ENCODE data around the gene MBD3L5. TPM values are rescaled to one million over a fixed set of nuclear protein-coding genes. Genes with fewer than 3 reads are reported as not detected.
"Not testable (repeated sequence)": the region's sequence is repeated elsewhere in the genome, so short reads cannot be mapped to it uniquely, and the experiment has no call there.

The MBD3L5 gene
- total RNA-seq, 1 donor from 2014 or later, result not detected

GRCh38 chr19:7059977-7060376 lies 29.6 kb downstream of the MBD3L5 start:
- not testable (repeated sequence) for H3K4me3 Mint-ChIP-seq (ENCODE audit: low read depth); H3K27ac Mint-ChIP-seq; H3K9me3 Mint-ChIP-seq (ENCODE audit: low read depth); H3K36me3 Mint-ChIP-seq (ENCODE audit: insufficient read depth); DNase-seq (ENCODE audit: low spot score, unreplicated experiment); H3K4me1 Mint-ChIP-seq (ENCODE audit: low read depth); H3K27me3 Mint-ChIP-seq

- DNase-seq (ENCODE audit: low spot score, unreplicated experiment), result no peak
- TF ChIP-seq, protein P1, sequence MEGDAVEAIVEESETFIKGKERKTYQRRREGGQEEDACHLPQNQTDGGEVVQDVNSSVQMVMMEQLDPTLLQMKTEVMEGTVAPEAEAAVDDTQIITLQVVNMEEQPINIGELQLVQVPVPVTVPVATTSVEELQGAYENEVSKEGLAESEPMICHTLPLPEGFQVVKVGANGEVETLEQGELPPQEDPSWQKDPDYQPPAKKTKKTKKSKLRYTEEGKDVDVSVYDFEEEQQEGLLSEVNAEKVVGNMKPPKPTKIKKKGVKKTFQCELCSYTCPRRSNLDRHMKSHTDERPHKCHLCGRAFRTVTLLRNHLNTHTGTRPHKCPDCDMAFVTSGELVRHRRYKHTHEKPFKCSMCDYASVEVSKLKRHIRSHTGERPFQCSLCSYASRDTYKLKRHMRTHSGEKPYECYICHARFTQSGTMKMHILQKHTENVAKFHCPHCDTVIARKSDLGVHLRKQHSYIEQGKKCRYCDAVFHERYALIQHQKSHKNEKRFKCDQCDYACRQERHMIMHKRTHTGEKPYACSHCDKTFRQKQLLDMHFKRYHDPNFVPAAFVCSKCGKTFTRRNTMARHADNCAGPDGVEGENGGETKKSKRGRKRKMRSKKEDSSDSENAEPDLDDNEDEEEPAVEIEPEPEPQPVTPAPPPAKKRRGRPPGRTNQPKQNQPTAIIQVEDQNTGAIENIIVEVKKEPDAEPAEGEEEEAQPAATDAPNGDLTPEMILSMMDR (IDR thresholded peaks at IDR 0.05; ENCODE audit: unreplicated experiment), result no peak
- Mint-ChIP-seq H3K4me3 (ENCODE audit: low read depth) (no peak overlapping the region), H3K9me3 (ENCODE audit: low read depth) (peaks cover 6% of the 10 kb centered on the region), H3K36me3 (ENCODE audit: insufficient read depth) (no peaks in the 10 kb centered on the region), H3K27ac (no peak overlapping the region), H3K4me1 (ENCODE audit: low read depth) (no peaks in the 10 kb centered on the region), H3K27me3 (no peaks in the 10 kb centered on the region)
These were observed 33.0 kb downstream of the MBD3L5 start for GRCh38 chr19:7063339-7063738.

GRCh38 chr19:7063764-7064418 lies 33.5 kb downstream of the MBD3L5 start:
- TF ChIP-seq, protein P1 (IDR thresholded peaks at IDR 0.05; ENCODE audit: unreplicated experiment), result no peak
- Mint-ChIP-seq H3K27ac (no peak overlapping the region), H3K36me3 (ENCODE audit: insufficient read depth) (no peaks in the 10 kb centered on the region), H3K9me3 (ENCODE audit: low read depth) (peaks cover 8% of the 10 kb centered on the region), H3K4me1 (ENCODE audit: low read depth) (peaks cover under 1% of the 10 kb centered on the region), H3K27me3 (no peaks in the 10 kb centered on the region), H3K4me3 (ENCODE audit: low read depth) (no peak overlapping the region)
- no peak for DNase-seq (ENCODE audit: low spot score, unreplicated experiment)

GRCh38 chr19:7067122-7067521 lies 36.7 kb downstream of the MBD3L5 start:
- DNase-seq (ENCODE audit: low spot score, unreplicated experiment); H3K36me3 Mint-ChIP-seq (ENCODE audit: insufficient read depth); H3K27me3 Mint-ChIP-seq; H3K4me3 Mint-ChIP-seq (ENCODE audit: low read depth); H3K27ac Mint-ChIP-seq; H3K4me1 Mint-ChIP-seq (ENCODE audit: low read depth): not testable (repeated sequence)
- peaks cover 10% of the 10 kb centered on the region for H3K9me3 Mint-ChIP-seq (ENCODE audit: low read depth)
- TF ChIP-seq, protein P1 (IDR thresholded peaks at IDR 0.05; ENCODE audit: unreplicated experiment), result peak; percentile 18

GRCh38 chr19:7067716-7068115 lies 37.3 kb downstream of the MBD3L5 start:
- no peak for DNase-seq (ENCODE audit: low spot score, unreplicated experiment)
- no peak overlapping the region for H3K4me3 Mint-ChIP-seq (ENCODE audit: low read depth)
- no peak overlapping the region for H3K27ac Mint-ChIP-seq
- TF ChIP-seq, protein P1 (IDR thresholded peaks at IDR 0.05; ENCODE audit: unreplicated experiment), result no peak
- H3K36me3 Mint-ChIP-seq (ENCODE audit: insufficient read depth), result peaks cover 8% of the 10 kb centered on the region
- H3K9me3 Mint-ChIP-seq (ENCODE audit: low read depth), result peaks cover 14% of the 10 kb centered on the region
- H3K27me3 Mint-ChIP-seq, result no peaks in the 10 kb centered on the region
- peaks cover 2% of the 10 kb centered on the region for H3K4me1 Mint-ChIP-seq (ENCODE audit: low read depth)

- TF ChIP-seq, protein P1 (IDR thresholded peaks at IDR 0.05; ENCODE audit: unreplicated experiment), result no peak
- Mint-ChIP-seq H3K4me3 (ENCODE audit: low read depth) (peak overlapping the region; percentile 96), H3K4me1 (ENCODE audit: low read depth) (peaks cover 2% of the 10 kb centered on the region), H3K36me3 (ENCODE audit: insufficient read depth) (peaks cover 13% of the 10 kb centered on the region), H3K27ac (peak overlapping the region; percentile 93), H3K27me3 (no peaks in the 10 kb centered on the region), H3K9me3 (ENCODE audit: low read depth) (peaks cover 14% of the 10 kb centered on the region)
- no peak for DNase-seq (ENCODE audit: low spot score, unreplicated experiment)
These were observed 38.2 kb downstream of the MBD3L5 start for GRCh38 chr19:7068599-7068998.

Data from progenitor cell of endocrine pancreas (in vitro differentiated cells).